ENCODE measurements around the gene PIK3R4.

The PIK3R4 gene

DNA sequence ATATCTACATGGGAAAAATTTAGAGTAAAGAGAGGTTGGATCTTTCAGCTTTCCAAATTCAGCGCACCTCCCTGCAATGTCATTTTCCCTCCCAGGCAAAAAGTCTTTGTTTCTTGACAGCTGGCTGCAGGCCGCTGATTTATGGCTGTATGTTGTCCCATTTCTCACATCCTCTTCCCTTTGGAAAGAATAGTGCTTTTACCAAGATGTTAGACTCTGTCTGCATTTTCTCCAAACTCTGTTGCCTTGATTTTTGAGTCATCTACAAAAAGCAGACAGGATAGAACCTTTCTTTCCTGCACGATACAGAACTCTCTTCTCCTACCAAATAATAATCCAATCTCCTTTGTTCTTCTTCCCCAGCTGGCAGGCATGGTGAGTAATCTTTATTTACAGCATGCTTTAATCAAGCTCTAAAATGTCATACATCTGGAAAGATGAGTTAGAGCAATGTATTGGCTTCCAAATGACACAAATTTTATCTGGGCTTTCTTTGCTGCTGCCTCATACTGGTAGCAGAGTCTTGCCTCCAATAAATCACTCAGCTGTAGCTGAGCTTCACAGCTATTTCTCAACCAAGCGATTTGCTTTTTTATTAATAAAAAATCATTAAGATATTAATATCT, 101.9 kb downstream of the PIK3R4 start:
- in situ Hi-C loops (cut with MboI; ENCODE audit: low sequenced_read_pairs) = no loop called here

DNA sequence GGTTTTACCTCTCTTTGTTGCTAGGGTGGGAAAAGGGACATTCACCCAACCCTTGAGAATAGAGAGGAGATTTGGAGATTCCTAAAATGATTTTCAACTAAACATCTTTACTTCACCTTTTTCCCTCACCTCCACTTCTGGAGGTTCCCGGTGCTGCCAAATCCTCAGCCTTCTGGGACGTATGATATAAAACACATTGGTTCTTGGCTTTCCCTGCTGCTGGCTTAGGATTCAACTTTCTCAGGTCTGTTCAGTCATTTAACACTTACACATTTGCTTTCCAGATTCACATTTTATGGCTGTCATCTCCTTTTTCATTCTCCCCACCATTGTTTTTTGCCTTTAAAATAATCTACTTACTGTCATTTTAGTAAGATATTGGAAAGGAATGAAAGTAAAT, 106.6 kb downstream of the PIK3R4 start:
- in situ Hi-C loops (cut with MboI; ENCODE audit: low sequenced_read_pairs) = no loop called here

DNA sequence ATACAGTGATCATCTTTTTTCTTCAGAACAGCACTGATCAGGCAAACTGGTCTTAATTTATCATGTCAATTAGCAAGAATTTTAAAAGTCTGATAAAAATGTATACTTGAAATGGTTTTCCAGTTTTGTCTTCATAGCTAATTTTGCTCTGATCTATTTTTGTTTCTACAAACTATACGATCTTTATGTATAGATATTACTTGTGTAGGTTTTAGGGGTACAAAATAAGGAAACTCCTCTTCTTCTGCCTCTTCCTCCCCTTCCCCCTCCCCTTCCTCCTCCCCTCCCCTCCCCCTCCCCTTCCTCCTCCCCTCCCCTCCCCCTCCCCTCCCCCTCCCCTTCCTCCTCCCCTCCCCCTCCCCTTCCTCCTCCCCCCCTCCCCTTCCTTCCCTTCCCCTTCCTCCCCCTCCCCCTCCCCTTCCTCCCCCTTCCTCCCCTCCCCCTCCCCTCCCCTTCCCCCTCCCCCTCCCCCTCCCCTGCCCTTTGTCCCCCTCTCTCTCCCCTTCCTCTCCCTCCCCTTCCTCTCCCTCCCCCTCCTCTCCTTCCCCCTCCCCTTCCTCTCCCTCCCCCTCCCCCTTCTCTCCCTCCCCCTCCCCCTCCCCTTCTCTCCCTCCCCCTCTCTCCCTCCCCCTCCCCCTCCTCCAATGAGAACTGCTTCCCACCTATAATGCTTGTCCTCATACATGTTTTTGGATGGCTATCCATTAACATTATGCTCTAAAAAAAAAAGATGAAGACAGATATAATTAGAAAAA, 110.0 kb downstream of the PIK3R4 start:
- in situ Hi-C loops (cut with MboI; ENCODE audit: low sequenced_read_pairs) = no loop called here

DNA sequence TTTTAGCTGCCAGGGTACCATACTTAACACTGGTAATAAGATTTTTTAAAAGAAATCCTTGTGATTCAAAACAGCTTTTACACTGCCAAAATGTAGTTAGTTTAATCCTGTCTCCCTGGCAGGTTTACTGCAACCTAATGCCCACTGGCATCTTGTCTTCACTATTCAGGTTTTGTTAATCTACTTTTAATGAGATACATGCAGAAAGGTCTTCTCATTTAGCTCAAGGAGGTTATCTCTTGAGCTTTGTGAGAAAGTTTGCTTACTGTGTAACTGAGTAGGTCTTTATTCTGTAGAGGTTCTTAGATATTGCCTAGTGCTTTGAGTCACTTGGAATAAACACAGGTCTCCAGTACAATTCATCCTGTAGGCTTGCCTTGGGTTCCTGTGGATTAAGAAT, 110.7 kb downstream of the PIK3R4 start:
- in situ Hi-C loops (cut with MboI; ENCODE audit: low sequenced_read_pairs) = no loop called here

DNA sequence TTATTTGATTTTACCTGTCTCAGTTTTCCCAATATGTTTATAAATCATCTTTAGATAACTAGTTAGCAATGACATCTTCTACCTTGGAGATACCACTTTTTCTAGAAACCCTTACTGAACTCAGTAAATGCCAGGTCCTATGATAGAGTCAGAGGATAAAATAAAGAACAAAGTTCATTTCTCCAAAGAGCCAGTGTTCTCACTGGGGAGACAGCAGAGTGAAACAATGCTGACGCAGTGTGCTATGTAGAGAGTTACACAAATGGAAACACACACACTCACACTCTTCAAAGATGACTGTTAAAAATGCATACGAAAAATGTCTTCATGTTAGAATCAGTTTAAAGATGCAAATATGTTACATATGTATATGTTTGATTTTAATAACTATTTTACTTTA, 111.3 kb downstream of the PIK3R4 start:
- in situ Hi-C loops (cut with MboI; ENCODE audit: low sequenced_read_pairs) = no loop called here

Measured in HL-60/S4 treated with retinoic acid at 250 ng/mL for 4 days and 3 days (cell line).